Tibial artery (tissue), 4 donors: ENCODE data around the gene ANXA3.
"Not testable (repeated sequence)": the region's sequence is repeated elsewhere in the genome, so short reads cannot be mapped to it uniquely, and the experiment has no call there.

Source experiments
- DNase-seq, 2 donors: peaks; one replicate each; pipeline ENCODE4 v3.0.0-alpha.2; 2019
- H3K27ac ChIP-seq, 2 donors: fragments of 200-600 bp; sonication (generic) in 1 of 2; 1 replicate in 1 of 2; 2 replicates in 1 of 2; pipeline ENCODE4 v1.5.1; 2018 to 2019; ENCODE audit warnings: mild to moderate bottlenecking in 1 of 2
- H3K27me3 ChIP-seq, 2 donors: fragments of 200-600 bp; sonication (generic) in 1 of 2; one replicate each; pipeline versions ENCODE4 v1.5.1 to v1.6.0; 2016 to 2019
- H3K36me3 ChIP-seq, 3 donors: fragments of 200-600 bp; sonication (generic) in 2 of 3; one replicate each; pipeline ENCODE4 v1.5.1; 2016 to 2019; ENCODE audit warnings: mild to moderate bottlenecking in 2 of 3
- H3K4me1 ChIP-seq, 4 donors: fragments of 200-600 bp; sonication (generic) in 2 of 4; 1 replicate in 3 of 4; 2 replicates in 1 of 4; pipeline ENCODE4 v1.5.1; 2016 to 2019
- H3K4me3 ChIP-seq, 2 donors: fragments of 200-600 bp; sonication (generic) in 1 of 2; 1 replicate in 1 of 2; 2 replicates in 1 of 2; pipeline ENCODE4 v1.5.1; 2018 to 2019; ENCODE audit warnings: mild to moderate bottlenecking in 2 of 2
- H3K9me3 ChIP-seq, 3 donors: fragments of 200-600 bp; sonication (generic) in 1 of 3; one replicate each; pipeline ENCODE4 v1.5.1; 2016 to 2019
- intact Hi-C: fragments of 100-400 bp; cut with DNase I; formaldehyde crosslinking; loops from one replicate; pipeline ENCODE4 v1.15.0; 2023; ENCODE audit warnings: low total_unique reads
- TF ChIP-seq, protein P1 (sequence below), 2 experiments: fragments of 200-600 bp in 1 of 2; fragments of 450-650 bp in 1 of 2; IDR thresholded peaks; one replicate each; pipeline ENCODE4 v1.5.1; 2017 to 2019; ENCODE audit warnings: antibody characterized with exemption in 2 of 2, mild to moderate bottlenecking in 1 of 2, moderate library complexity in 1 of 2

ANXA3 gene, protein sequence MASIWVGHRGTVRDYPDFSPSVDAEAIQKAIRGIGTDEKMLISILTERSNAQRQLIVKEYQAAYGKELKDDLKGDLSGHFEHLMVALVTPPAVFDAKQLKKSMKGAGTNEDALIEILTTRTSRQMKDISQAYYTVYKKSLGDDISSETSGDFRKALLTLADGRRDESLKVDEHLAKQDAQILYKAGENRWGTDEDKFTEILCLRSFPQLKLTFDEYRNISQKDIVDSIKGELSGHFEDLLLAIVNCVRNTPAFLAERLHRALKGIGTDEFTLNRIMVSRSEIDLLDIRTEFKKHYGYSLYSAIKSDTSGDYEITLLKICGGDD

DNA sequence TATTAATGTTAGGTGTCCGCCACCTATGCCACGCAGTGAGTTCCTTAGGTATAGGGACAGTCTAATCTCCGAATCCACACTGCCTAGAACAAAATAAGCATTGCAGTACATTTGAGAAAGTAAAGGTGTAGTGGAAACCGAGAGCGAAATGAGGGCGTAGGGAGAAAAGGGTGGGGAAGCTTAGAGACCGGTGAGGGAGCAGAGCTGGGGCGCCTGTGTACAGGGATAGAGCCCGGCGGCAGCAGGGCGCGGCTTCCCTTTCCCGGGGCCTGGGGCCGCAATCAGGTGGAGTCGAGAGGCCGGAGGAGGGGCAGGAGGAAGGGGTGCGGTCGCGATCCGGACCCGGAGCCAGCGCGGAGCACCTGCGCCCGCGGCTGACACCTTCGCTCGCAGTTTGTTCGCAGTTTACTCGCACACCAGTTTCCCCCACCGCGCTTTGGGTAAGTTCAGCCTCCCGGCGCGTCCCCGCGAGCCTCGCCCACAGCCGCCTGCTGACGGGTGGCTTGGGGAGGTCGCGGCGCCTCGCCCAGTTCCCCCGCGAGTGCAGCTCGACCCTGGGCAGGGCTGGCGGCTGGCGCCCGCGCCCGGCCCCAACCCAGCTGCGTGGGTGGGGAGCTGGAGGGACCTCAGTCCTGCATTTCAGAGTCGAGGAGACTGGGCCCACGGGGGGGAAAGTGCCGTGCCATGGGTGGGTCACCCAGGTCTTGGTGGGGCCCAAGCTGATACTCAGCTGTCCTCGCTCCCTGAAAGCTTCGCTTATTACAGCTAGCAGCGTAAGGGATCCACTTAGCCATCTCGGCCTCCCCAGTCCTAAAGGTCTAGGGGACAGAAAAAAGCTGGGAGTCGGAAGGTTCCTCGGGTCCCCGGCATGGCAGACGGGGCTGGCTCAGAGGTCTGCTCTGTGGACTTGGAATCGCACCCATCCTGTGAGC, at the start of gene ANXA3:
Gene ANXA3 (plus strand): TSS at position 351 of the 932 bp plus-strand sequence. CDS start 2,704 bp downstream, outside the sequence.
- H3K9me3 ChIP-seq: no peaks in the 10 kb centered on the region
- TF ChIP-seq, protein P1, sequence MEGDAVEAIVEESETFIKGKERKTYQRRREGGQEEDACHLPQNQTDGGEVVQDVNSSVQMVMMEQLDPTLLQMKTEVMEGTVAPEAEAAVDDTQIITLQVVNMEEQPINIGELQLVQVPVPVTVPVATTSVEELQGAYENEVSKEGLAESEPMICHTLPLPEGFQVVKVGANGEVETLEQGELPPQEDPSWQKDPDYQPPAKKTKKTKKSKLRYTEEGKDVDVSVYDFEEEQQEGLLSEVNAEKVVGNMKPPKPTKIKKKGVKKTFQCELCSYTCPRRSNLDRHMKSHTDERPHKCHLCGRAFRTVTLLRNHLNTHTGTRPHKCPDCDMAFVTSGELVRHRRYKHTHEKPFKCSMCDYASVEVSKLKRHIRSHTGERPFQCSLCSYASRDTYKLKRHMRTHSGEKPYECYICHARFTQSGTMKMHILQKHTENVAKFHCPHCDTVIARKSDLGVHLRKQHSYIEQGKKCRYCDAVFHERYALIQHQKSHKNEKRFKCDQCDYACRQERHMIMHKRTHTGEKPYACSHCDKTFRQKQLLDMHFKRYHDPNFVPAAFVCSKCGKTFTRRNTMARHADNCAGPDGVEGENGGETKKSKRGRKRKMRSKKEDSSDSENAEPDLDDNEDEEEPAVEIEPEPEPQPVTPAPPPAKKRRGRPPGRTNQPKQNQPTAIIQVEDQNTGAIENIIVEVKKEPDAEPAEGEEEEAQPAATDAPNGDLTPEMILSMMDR (IDR thresholded peaks at IDR 0.05): no peak
- peaks cover 0 to 5% of the 10 kb centered on the region in 2 donors for H3K27me3 ChIP-seq
- no peak for DNase-seq
- H3K4me1 ChIP-seq: peaks cover 0 to 11% (median 11%) of the 10 kb centered on the region in 4 donors
- H3K4me3 ChIP-seq: peak within 1 kb of the TSS; percentile 45 to 69
- peak within 1 kb of the TSS; percentile 12 to 53 for H3K27ac ChIP-seq
- no peaks in the 10 kb centered on the region for H3K36me3 ChIP-seq
- intact Hi-C loops: no loop called here

DNA sequence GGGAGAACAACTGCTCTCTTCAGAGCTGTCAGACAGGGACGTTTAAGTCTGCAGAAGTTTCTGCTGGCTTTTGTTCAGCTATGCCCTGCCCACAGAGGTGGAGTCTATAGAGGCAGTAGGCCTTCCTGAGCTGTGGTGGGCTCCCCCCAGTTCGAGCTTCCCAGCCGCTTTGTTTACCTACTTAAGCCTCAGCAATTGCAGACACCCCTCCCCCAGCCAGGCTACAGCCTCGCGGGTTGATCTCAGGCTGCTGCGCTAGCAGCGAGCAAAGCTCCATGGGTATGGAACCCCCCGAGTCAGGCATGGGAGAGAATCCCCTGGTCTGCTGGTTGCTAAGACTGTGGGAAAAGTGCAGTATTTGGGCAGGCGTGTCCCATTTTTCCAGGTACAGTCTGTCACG, 45.3 kb upstream of the ANXA3 start:
- DNase-seq, H3K9me3 ChIP-seq, H3K4me3 ChIP-seq, H3K27me3 ChIP-seq, H3K4me1 ChIP-seq, H3K27ac ChIP-seq, H3K36me3 ChIP-seq, intact Hi-C loops: not testable (repeated sequence)

DNA sequence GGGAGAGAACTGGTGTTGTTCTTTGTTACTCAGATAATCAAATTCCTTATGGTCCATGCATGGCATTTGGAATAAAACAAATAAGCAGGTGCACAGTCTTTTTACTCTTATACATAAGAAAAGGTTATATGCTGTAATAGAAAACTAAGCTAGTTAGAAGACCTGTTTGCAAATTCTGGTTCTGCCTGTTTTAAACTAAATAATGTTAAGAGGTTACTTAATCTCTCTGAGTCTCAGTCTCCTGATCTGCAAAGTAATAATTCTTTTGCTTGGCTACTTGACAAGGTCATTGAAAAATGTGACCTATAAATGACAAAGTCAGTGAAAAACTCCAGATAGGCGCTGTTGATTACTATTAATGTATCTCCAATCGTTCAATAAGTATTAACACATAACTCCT, 42.5 kb upstream of the ANXA3 start:
- H3K4me1 ChIP-seq: no peaks in the 10 kb centered on the region
- H3K9me3 ChIP-seq: no peaks in the 10 kb centered on the region
- TF ChIP-seq, protein P1 (IDR thresholded peaks at IDR 0.05): no peak
- H3K27me3 ChIP-seq: no peaks in the 10 kb centered on the region
- H3K27ac ChIP-seq: no peak overlapping the region
- no peak overlapping the region for H3K4me3 ChIP-seq
- no peaks in the 10 kb centered on the region for H3K36me3 ChIP-seq
- intact Hi-C loops: no loop called here
- no peak for DNase-seq

DNA sequence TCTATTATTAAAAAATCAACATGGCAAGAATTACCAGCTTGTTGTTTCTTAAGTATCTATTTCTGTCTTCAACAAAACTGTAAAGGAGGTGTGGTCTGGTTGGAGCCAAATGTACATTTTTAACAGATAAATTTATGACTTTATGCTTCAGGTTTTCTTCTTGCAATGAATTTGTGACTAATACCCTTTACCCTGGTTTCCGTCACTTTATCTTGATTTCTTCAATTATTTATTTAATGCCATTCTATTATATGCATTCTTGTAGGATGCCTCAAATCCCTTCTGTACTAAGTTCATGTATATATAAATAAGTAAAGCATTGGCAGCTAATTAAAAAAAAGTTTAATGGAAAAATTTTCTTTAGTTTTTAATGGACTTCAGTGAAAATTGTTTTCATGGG, 41.5 kb upstream of the ANXA3 start:
- Histone ChIP-seq H3K36me3 (no peaks in the 10 kb centered on the region), H3K4me3 (no peak overlapping the region), H3K27me3 (no peaks in the 10 kb centered on the region), H3K27ac (no peak overlapping the region), H3K4me1 (no peaks in the 10 kb centered on the region), H3K9me3 (no peaks in the 10 kb centered on the region)
- TF ChIP-seq, protein P1 (IDR thresholded peaks at IDR 0.05): no peak
- no peak for DNase-seq
- intact Hi-C loops: loop anchor here (10.0 kb wide), 1 partner anchor 545 kb away; no protein-coding TSS in a partner anchor

DNA sequence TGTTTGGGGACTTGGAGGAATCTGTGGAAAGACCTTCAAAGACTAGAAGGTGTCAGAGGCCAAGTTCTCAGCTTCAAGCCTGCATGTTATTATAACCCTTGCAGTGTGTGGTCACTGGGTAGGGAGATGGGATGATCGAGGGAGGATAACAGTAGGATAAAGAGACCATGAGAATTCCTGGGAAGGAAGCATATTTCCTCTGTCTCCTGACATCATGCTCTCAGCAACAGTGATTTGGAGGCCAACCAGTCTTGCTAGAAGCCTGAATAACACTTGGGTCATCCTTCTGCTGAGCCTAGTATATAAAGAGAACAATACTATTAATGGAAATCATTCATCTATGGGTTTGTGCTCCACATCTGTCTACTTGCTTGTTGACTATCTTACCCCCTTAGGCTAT, 40.9 kb upstream of the ANXA3 start:
- intact Hi-C loops: loop anchor here (10.0 kb wide), 1 partner anchor 546 kb away; no protein-coding TSS in a partner anchor
- TF ChIP-seq, protein P1 (IDR thresholded peaks at IDR 0.05): no peak
- DNase-seq: no peak
- Histone ChIP-seq H3K27ac (no peak overlapping the region), H3K4me1 (no peaks in the 10 kb centered on the region), H3K36me3 (no peaks in the 10 kb centered on the region), H3K9me3 (no peaks in the 10 kb centered on the region), H3K27me3 (no peaks in the 10 kb centered on the region), H3K4me3 (no peak overlapping the region)
